ENCODE measurements around the gene PRKCZ.

The PRKCZ gene

DNA sequence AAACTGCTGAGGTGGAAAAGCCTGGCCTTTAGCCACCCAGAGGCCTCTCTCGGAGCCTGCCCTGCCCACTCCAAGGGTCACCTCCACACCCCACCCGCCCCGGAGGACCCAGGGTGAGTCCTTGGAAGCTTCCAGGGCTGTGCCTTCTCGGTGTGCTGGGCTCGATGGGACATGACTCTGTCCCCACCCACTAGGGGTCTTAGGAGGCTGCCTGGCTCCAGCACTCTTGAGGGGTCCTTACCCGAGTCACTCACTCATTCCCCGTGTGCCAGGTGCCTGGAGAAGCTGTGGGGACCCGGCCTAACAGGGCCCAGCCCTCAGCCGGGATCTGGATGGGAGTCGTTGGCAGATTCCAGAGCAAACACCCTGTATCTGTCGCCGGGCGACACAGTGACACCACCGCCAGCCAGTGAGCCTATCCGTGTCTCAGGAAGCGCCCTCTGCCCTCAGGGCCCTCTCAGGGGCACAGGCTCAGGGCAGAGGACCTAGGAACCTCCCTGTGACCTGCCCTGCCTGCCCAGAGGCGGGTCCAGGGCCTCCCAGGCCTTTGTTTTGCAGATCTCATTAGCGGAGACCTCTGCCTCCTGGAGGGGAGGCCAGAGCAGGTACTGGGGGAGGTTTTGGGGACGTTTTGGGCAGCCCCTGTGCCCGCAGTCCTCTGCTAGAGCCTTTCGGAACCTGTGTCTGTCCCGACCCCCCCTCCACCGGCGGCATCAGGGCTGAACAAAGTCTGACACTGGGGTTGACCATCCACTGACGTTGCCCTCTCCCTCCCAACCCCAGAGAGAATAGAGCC lies 3.1 kb upstream of the PRKCZ start:
- DNase-seq, result no peak

- no peak for DNase-seq
These were observed 2.2 kb upstream of the PRKCZ start for GRCh38 chr1:2047749-2048729.

GRCh38 chr1:2049225-2049717 lies 940 bp upstream of the PRKCZ start:
- DNase-seq, result no peak

DNA sequence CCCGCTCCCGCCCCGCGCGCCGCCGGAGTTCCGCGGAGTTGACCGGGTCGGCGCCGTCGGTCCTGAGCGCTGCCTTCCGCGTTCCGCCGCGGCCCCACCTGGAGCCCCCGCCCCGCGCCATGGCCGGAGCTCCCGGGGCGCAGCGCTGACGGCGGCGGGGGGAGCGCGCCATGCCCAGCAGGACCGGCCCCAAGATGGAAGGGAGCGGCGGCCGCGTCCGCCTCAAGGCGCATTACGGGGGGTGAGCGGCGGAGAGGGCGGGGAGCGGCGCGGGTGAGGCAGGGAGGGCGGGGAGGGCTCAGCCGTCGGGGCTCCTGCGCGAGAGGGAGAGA lies 216 bp downstream of the PRKCZ start:
- peak; percentile 51 for DNase-seq

- no peak for DNase-seq
These were observed 827 bp downstream of the PRKCZ start for GRCh38 chr1:2050793-2051682.

DNA sequence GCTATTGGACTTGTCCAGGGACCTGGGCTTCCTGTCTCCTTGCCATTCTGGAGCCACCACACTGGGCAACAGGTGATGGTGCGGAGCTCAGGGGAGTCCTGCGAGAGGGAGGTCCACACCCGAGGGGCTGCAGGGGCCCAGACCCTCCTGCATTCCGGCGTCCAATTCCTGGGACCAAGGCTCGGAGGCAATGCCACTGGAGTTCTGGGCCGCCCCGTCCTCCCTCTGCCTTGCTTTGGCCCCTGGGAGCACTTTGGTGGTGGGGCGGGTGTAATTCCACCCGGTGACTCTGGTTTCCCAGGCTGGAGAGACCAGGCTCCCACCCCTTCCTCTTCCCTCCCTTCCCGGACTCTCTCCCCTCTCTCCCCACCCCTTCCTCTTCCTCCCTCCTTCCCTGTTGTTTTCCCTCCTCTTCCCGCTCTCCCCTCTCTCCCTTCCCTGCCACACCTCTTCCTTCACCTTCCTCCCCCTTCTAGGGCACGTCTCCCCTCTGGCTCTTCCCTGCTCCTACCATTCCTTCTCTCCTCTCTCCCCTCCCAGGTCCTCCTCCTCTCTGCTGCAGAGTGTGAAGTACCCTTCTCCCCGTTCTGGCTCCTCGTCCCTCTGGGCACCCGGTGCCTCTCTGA lies 2.0 kb downstream of the PRKCZ start:
- no peak for DNase-seq

DNA sequence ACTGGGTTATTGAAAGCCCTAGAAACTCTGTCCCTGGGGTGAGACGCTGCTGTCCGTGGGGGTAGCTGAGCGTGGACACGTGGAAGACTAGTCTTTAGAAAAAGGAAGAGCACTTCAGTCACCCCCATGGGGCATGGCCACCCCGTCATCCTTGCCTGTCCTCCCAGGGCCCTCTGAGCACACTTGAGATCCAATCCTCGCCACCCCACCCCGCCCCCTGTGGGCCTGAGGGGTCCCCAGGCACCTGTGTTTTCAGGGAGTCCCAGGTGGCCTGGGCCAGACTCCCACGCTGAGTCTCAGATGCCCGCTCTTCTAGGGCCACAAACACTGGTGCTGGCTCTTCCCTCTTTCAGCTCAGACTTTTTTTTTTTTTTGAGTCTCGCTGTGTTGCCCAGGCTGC lies 2.5 kb downstream of the PRKCZ start:
- no peak for DNase-seq

- no peak for DNase-seq
These were observed 3.0 kb downstream of the PRKCZ start for GRCh38 chr1:2053217-2053616.

DNA sequence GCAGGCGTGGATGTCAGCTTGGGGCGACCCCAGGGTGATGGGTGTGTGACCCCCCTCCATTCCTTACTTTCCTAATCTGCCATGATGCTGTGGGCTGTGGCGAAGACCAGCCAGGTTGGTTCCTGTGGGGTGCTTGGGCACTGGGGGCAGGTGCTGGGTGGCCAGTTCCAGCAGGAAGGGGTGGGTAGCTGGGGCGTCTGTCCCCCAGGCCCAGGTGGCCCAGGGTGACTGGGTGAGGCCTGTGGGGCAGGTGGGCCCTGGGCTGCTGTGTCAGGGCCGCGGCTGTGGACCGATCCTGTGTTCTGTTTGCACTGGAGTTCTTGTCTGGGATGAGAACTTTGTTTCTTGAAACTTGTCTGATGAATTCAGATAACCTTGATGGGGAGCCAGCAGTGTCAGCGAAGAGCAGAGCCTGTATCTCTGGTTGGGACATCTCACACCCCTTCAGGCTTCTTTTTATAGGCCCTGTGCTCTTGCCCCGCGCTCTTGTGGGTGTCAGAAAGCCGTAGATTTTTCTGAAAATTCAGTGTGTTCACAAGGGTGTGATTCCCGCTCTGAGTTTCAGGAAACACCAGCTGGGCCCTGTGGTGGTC lies 3.7 kb downstream of the PRKCZ start:
- DNase-seq, result no peak

DNA sequence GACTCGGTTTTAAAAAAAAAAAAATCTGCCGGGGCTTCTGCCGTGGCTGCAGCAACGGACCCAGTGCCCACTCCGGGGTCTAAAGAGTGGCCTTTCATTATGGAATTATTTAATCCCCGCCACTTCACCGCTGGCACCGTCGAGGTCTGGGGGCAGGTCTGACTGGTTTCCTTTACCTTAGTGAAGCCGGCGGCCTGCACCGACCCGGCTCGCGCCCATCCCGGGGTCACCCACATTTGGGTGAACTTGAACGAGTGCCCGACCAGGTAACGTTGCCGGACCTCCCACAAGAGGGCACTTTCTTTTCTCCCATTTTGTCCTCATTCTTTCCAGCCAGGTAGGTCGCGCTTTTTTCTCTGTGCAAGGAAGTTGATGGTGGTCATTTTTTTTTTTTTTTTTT lies 4.3 kb downstream of the PRKCZ start:
- no peak for DNase-seq

GRCh38 chr1:2055911-2056575 lies 5.8 kb downstream of the PRKCZ start:
- no peak for DNase-seq

GRCh38 chr1:2056955-2057590 lies 6.9 kb downstream of the PRKCZ start:
- DNase-seq, result no peak

DNA sequence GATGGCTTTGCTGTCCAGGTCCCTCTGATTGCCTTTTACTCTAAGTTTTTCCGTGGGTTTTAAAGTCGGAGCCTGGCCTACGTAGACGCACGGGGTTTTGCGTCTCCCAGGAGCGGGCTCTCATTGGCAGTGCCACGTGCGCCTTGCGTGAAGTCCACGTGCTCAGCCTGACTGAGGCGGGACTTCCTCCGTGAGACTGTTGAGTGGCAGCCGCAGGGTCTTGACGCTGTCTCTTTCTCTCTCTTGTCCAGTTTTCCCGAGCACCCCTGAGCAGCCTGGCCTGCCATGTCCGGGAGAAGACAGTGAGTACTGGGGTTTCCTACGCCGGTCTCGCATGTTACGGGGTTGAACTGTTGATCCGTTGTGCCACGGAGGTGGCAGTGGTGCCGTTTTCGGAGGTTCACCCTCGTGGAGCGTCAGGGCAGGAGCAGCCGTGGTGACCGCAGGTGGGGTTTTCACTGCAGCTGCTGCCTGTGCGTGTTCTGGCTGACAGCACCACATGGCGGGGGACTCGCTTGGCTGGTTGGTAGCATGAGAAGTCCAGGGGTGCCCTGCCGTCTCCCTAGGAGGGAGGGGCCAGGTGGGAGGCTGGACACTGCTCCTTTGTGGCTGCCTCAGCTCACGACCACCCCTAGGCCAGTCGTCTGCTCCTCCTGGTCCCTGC lies 9.2 kb downstream of the PRKCZ start:
- no peak for DNase-seq

DNA sequence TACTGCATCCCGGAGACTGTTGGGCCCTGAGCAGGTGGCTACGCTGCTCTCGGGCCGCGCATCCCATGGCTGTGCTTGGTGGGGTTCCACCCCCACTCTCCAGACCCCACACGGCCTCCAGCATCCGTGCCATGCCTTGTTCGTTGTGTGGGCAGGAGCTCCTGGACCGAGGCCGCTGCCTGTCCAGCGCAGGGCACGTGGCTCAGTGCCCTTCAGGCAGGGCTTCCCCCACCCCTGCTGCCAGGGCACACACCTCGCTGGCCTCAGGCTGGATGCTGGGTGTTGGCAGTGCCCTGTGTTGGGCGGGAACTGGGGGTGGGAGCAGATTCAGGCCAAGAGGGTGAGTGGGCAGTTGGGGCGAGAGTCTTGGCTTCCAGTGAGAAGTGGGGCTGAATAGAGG lies 9.9 kb downstream of the PRKCZ start:
- DNase-seq, result no peak

DNA sequence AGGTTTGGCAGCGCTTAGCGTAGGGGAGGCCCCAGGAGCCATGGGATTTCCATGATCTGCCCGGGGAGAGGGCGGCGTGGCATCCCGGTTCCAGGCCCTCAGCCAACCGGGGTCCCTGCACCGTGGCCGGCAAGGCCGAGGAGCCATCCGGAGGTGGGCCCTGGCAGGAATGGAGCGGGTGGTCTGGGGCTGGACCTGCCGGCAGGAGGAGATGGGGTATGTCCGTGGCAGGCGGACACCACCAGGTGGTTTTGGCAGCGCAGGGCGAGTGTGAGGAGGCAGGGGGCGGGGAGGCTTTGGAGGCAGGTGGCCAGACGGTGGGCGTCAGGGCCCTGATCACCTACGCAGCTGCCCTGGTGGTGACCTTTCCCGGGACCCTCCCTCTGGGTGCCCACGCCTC lies 10.3 kb downstream of the PRKCZ start:
- no peak for DNase-seq

GRCh38 chr1:2061065-2061778 lies 11.0 kb downstream of the PRKCZ start:
- DNase-seq, result no peak

GRCh38 chr1:2065699-2066098 lies 15.5 kb downstream of the PRKCZ start:
- no peak for DNase-seq

- DNase-seq, result no peak
These were observed 17.2 kb downstream of the PRKCZ start for GRCh38 chr1:2067393-2067792.

DNA sequence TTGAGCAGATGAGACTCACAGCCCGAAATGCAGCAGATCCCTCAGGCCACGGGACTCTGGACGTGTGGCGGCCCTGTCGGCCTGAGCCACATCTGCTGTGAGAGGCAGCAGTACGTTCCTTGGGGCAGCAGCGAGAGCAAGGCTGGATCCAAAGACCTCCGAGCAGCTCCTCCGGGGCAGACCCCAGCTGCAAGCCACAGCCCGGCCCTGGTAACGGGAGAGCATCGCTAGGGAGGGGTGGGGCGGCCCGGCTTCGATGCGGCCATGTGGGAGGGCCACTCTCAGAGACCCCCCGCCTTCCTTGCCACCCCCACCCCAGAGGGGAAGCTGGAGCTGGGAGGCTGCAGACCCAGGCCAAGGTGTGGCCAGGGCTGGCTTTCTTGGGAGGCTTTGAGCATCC lies 17.8 kb downstream of the PRKCZ start:
- no peak for DNase-seq

GRCh38 chr1:2068951-2069350 lies 18.7 kb downstream of the PRKCZ start:
- no peak for DNase-seq
